ENCODE measurements around the gene BIN1.

BIN1 gene

GRCh38 chr2:127103243-127104165 lies 3.5 kb downstream of the BIN1 start:
- no peak for FAIRE-seq

- no peak for FAIRE-seq
Observed at GRCh38 chr2:127102521-127103242, 4.3 kb downstream of the BIN1 start.

- FAIRE-seq, result no peak
Observed at GRCh38 chr2:127101756-127102477, 5.0 kb downstream of the BIN1 start.

GRCh38 chr2:127101048-127101611 lies 5.8 kb downstream of the BIN1 start:
- FAIRE-seq, result no peak

- FAIRE-seq, result no peak
Observed at GRCh38 chr2:127100251-127101047, 6.5 kb downstream of the BIN1 start.

GRCh38 chr2:127098711-127099110 lies 8.2 kb downstream of the BIN1 start:
- FAIRE-seq, result no peak

- no peak for FAIRE-seq
Observed at GRCh38 chr2:127097841-127098651, 8.9 kb downstream of the BIN1 start.

GRCh38 chr2:127097471-127097765 lies 9.5 kb downstream of the BIN1 start:
- FAIRE-seq, result no peak

- no peak for FAIRE-seq
Observed at GRCh38 chr2:127096718-127097470, 10.1 kb downstream of the BIN1 start.

- no peak for FAIRE-seq
Observed at GRCh38 chr2:127096280-127096679, 10.7 kb downstream of the BIN1 start.

GRCh38 chr2:127095784-127096183 lies 11.2 kb downstream of the BIN1 start:
- FAIRE-seq, result no peak

- no peak for FAIRE-seq
Observed at GRCh38 chr2:127095367-127095641, 11.7 kb downstream of the BIN1 start.

GRCh38 chr2:127094509-127095366 lies 12.2 kb downstream of the BIN1 start:
- no peak for FAIRE-seq

GRCh38 chr2:127093648-127094210 lies 13.2 kb downstream of the BIN1 start:
- no peak for FAIRE-seq

- FAIRE-seq, result no peak
Observed at GRCh38 chr2:127092901-127093516, 13.9 kb downstream of the BIN1 start.

GRCh38 chr2:127092306-127092705 lies 14.6 kb downstream of the BIN1 start:
- FAIRE-seq, result no peak

- no peak for FAIRE-seq
Observed at GRCh38 chr2:127091886-127092285, 15.1 kb downstream of the BIN1 start.

GRCh38 chr2:127091148-127091547 lies 15.8 kb downstream of the BIN1 start:
- FAIRE-seq, result no peak

Measured in TTC549 (cell line).